NCI-H1092 treated with DMSO at 0.1 percent for 48 hours (cell line): Measurements from ENCODE around the gene KIAA0753.

ENCODE experiments used
- DNase-seq: peaks from one replicate; lab custom pipeline; 2025; lab: John Stamatoyannopoulos, UW

Gene KIAA0753

GRCh38 chr17:6641247-6641863, 844 bp upstream of the KIAA0753 start:
- peak; percentile 23 for DNase-seq

- no peak for DNase-seq
Observed at GRCh38 chr17:6639586-6640535, 650 bp downstream of the KIAA0753 start.

GRCh38 chr17:6639014-6639585, 1.4 kb downstream of the KIAA0753 start:
- DNase-seq: no peak

- DNase-seq: no peak
Observed at GRCh38 chr17:6638046-6638908, 2.2 kb downstream of the KIAA0753 start.

- no peak for DNase-seq
Observed at GRCh38 chr17:6637458-6637840, 3.1 kb downstream of the KIAA0753 start.

- DNase-seq: no peak
Observed at GRCh38 chr17:6636616-6637457, 3.7 kb downstream of the KIAA0753 start.

GRCh38 chr17:6636105-6636504, 4.4 kb downstream of the KIAA0753 start:
- DNase-seq: no peak

GRCh38 chr17:6633263-6633662, 7.2 kb downstream of the KIAA0753 start:
- no peak for DNase-seq

GRCh38 chr17:6632530-6632929, 8.0 kb downstream of the KIAA0753 start:
- DNase-seq: no peak

- DNase-seq: no peak
Observed at GRCh38 chr17:6630390-6630789, 10.1 kb downstream of the KIAA0753 start.

GRCh38 chr17:6627019-6627418, 13.5 kb downstream of the KIAA0753 start:
- no peak for DNase-seq

- DNase-seq: no peak
Observed at GRCh38 chr17:6626616-6627015, 13.9 kb downstream of the KIAA0753 start.

GRCh38 chr17:6623941-6624340, 16.6 kb downstream of the KIAA0753 start:
- DNase-seq: no peak

GRCh38 chr17:6611231-6611630, 29.3 kb downstream of the KIAA0753 start:
- no peak for DNase-seq

- no peak for DNase-seq
Observed at GRCh38 chr17:6610011-6610410, 30.5 kb downstream of the KIAA0753 start.

GRCh38 chr17:6608321-6608720, 32.2 kb downstream of the KIAA0753 start:
- DNase-seq: no peak

- DNase-seq: no peak
Observed at GRCh38 chr17:6605142-6605541, 35.4 kb downstream of the KIAA0753 start.

GRCh38 chr17:6603744-6604325, 36.7 kb downstream of the KIAA0753 start:
- no peak for DNase-seq

GRCh38 chr17:6602141-6602540, 38.4 kb downstream of the KIAA0753 start:
- no peak for DNase-seq

GRCh38 chr17:6599364-6599763, 41.1 kb downstream of the KIAA0753 start:
- DNase-seq: no peak

GRCh38 chr17:6597727-6598126, 42.8 kb downstream of the KIAA0753 start:
- DNase-seq: no peak
